Endothelial cell of umbilical vein (primary cell): ENCODE measurements around the gene SLC23A2. TPM values are rescaled to one million over a fixed set of nuclear protein-coding genes. Genes with fewer than 3 reads are reported as not detected.

ENCODE experiments used
- BruUV-seq: library from RNA; stranded (reverse); fragments of 400-500 nt; replicated peaks from 2 replicates; lab custom pipeline; 2021; lab: Mats Ljungman, UMichigan
- CTCF ChIA-PET: fragments of 300-600, 350-600 bp; sonication (Branson Sonifier 250); formaldehyde crosslinking; loops from one replicate; lab custom pipeline; 2021; ENCODE audit warnings: antibody characterized with exemption, inconsistent platforms; lab: Charles Lee
- POLR2A ChIA-PET: fragments of 300-600, 350-600 bp; sonication (Branson Sonifier 250); formaldehyde crosslinking; loops from one replicate; lab custom pipeline; 2021; ENCODE audit warnings: antibody characterized with exemption, inconsistent platforms; lab: Charles Lee
- DNase-seq: peaks from one replicate; pipeline ENCODE4 v3.0.0-alpha.2; 2011; ENCODE audit warnings: low read depth, low spot score
- FAIRE-seq: peaks from 2 replicates; lab custom pipeline; 2011; peaks lifted over from hg19 to GRCh38; lab: Jason Lieb, UNC
- H2AFZ ChIP-seq: 2 replicates; pipeline ENCODE4 v1.6.0; 2012; ENCODE audit warnings: low read depth, low read length, control low read depth, inconsistent platforms
- H3K27ac ChIP-seq: 2 replicates; pipeline ENCODE4 v1.5.1; 2011; ENCODE audit warnings: low read depth, mild to moderate bottlenecking, control low read depth, low read length, moderate library complexity; ENCODE audit not compliant: insufficient read depth
- H3K27me3 ChIP-seq, 2 experiments: 2 replicates each; pipeline versions ENCODE4 v1.6.0 to v1.6.1; 2011; ENCODE audit warnings: low read length in 2 of 2, mixed read lengths in 1 of 2; ENCODE audit not compliant: control insufficient read depth in 2 of 2, insufficient read depth in 2 of 2
- H3K36me3 ChIP-seq, 2 experiments: 2 replicates in 1 of 2; 3 replicates in 1 of 2; pipeline ENCODE4 v1.5.1; 2011; ENCODE audit warnings: low read length in 2 of 2, mild to moderate bottlenecking in 1 of 2, moderate library complexity in 1 of 2; ENCODE audit not compliant: control insufficient read depth in 2 of 2, insufficient read depth in 2 of 2; ENCODE audit errors: extremely low read depth in 1 of 2
- H3K4me1 ChIP-seq: 3 replicates; pipeline ENCODE4 v1.5.1; 2011; ENCODE audit warnings: mild to moderate bottlenecking, low read length; ENCODE audit not compliant: control insufficient read depth, insufficient read depth; ENCODE audit errors: extremely low read depth
- H3K4me2 ChIP-seq: 2 replicates; pipeline ENCODE4 v1.6.1; 2011; ENCODE audit warnings: low read length, control low read depth, mixed read lengths; ENCODE audit not compliant: insufficient read depth
- H3K4me3 ChIP-seq, 3 experiments: fragments of 200-600 bp in 1 of 3; sonication (generic), shearing (Covaris generic) in 1 of 3; replicated peaks in 1 of 3; 2 replicates each; pipeline ENCODE4 v1.5.1; 2011 to 2016; ENCODE audit warnings: control low read depth in 3 of 3, low read length in 3 of 3, mild to moderate bottlenecking in 2 of 3, inconsistent platforms in 1 of 3, low read depth in 1 of 3, moderate library complexity in 1 of 3; ENCODE audit not compliant: insufficient read depth in 1 of 3
- H3K79me2 ChIP-seq: 2 replicates; pipeline ENCODE4 v1.6.0; 2012; ENCODE audit warnings: low read length, inconsistent platforms; ENCODE audit not compliant: control insufficient read depth, insufficient read depth
- H3K9ac ChIP-seq: replicated peaks from 2 replicates; pipeline ENCODE3; 2011; ENCODE audit warnings: low read length, control low read depth; ENCODE audit not compliant: insufficient read depth; ENCODE audit errors: extremely low read depth
- H3K9me1 ChIP-seq: replicated peaks from 3 replicates; pipeline ENCODE4 v1.6.0; 2011; ENCODE audit warnings: mild to moderate bottlenecking, low read length; ENCODE audit not compliant: control insufficient read depth, insufficient read depth; ENCODE audit errors: extremely low read depth
- H3K9me3 ChIP-seq: replicated peaks from 2 replicates; pipeline ENCODE4 v1.5.1; 2012; ENCODE audit warnings: low read length, inconsistent platforms; ENCODE audit not compliant: control insufficient read depth, insufficient read depth
- H4K20me1 ChIP-seq: replicated peaks from 2 replicates; pipeline ENCODE3; 2011; ENCODE audit warnings: mild to moderate bottlenecking, low read length; ENCODE audit not compliant: control insufficient read depth, insufficient read depth; ENCODE audit errors: extremely low read depth
- EZH2 ChIP-seq: IDR thresholded peaks from 2 replicates; pipeline ENCODE4 v1.6.1; 2012; ENCODE audit warnings: borderline replicate concordance, low read depth, mild to moderate bottlenecking, moderate library complexity, low read length, inconsistent platforms; ENCODE audit not compliant: severe bottlenecking
- FOS ChIP-seq: IDR thresholded peaks from 2 replicates; pipeline ENCODE4 v1.6.1; 2011; ENCODE audit warnings: mild to moderate bottlenecking, low read length, moderate library complexity, borderline replicate concordance; ENCODE audit not compliant: insufficient read depth
- GATA2 ChIP-seq: IDR thresholded peaks from 2 replicates; pipeline ENCODE4 v1.7.0; 2011; ENCODE audit warnings: low read depth, mild to moderate bottlenecking, moderate library complexity, mixed read lengths, low read length; ENCODE audit not compliant: insufficient read length, insufficient read depth
- JUN ChIP-seq: IDR thresholded peaks from 2 replicates; pipeline ENCODE4 v1.6.1; 2011; ENCODE audit warnings: borderline replicate concordance, low read depth; ENCODE audit not compliant: insufficient read length, insufficient read depth
- MYC ChIP-seq: IDR thresholded peaks from one replicate; pipeline ENCODE4 v1.6.1; 2011; ENCODE audit warnings: mild to moderate bottlenecking, low read depth, low read length
- POLR2A ChIP-seq: IDR thresholded peaks from 2 replicates; pipeline ENCODE4 v1.6.1; 2012; ENCODE audit warnings: low read depth, mild to moderate bottlenecking, control low read depth, low read length
- POLR2AphosphoS5 ChIP-seq: IDR thresholded peaks from 2 replicates; pipeline ENCODE4 v1.6.1; 2012; ENCODE audit warnings: low read depth, mild to moderate bottlenecking, control low read depth, low read length, moderate library complexity; ENCODE audit not compliant: insufficient read depth
- dilution Hi-C: fragments of 300-500 bp; cut with MboI; formaldehyde crosslinking; loops from one replicate; pipeline ENCODE4 v1.15.0; 2019; ENCODE audit warnings: low sequenced_read_pairs; ENCODE audit not compliant: extremely low pct_ligation_motif_present
- intact Hi-C: fragments of 100-400 bp; cut with micrococcal nuclease; formaldehyde crosslinking; loops from one replicate; pipeline ENCODE4 v1.10.0; 2022
- polyA plus RNA-seq, 4 experiments: library from polyadenylated mRNA; depleted of rRNA in 3 of 4; stranded (reverse) in 3 of 4; unstranded in 1 of 4; fragments of >200 nt; gene quantifications; 2 replicates each; pipeline versions ENCODE4 v1.2.1 to v1.2.3, GENCODE V29; 2011 to 2012; ENCODE audit warnings: missing spikeins in 1 of 4
- total RNA-seq: library from RNA; stranded (reverse); gene quantifications from 2 replicates; pipeline ENCODE4 v1.2.3, GENCODE V29; 2021
- TF ChIP-seq, protein P1 (sequence below), 2 donors: IDR thresholded peaks; 1 replicate in 1 of 2; 2 replicates in 1 of 2; pipeline ENCODE4 v1.5.1; 2011; ENCODE audit warnings: low read length in 2 of 2, mild to moderate bottlenecking in 2 of 2, moderate library complexity in 2 of 2, control low read depth in 1 of 2, inconsistent platforms in 1 of 2, low read depth in 1 of 2; ENCODE audit not compliant: insufficient read depth in 1 of 2; ENCODE audit errors: extremely low read depth in 1 of 2
- TF ChIP-seq, protein P2 (sequence below): IDR thresholded peaks from 2 replicates; pipeline ENCODE4 v1.6.1; 2011; ENCODE audit not compliant: insufficient read depth, insufficient read length

The SLC23A2 gene
- total and polyA plus RNA-seq, 2 donors (not counting 3 experiments of a cell fraction or from before 2014, with no cell fraction given): 24.4 to 24.5 TPM

- FAIRE-seq (no peak), DNase-seq (no peak)
- Histone ChIP-seq H2AFZ (no peak overlapping the region), H3K79me2 (no peaks in the 10 kb centered on the region), H3K27me3 (peaks cover 0 to 1% of the 10 kb centered on the region in 2 experiments), H3K4me2 (no peak overlapping the region), H4K20me1 (no peaks in the 10 kb centered on the region), H3K36me3 (no peaks in the 10 kb centered on the region), H3K4me3 (no peak overlapping the region), H3K27ac (no peak overlapping the region), H3K4me1 (no peaks in the 10 kb centered on the region), H3K9me1 (no peaks in the 10 kb centered on the region), H3K9ac (no peak overlapping the region), H3K9me3 (no peaks in the 10 kb centered on the region)
- BruUV-seq: no TSS peak
- TF ChIP-seq POLR2A (no peak), MYC (no peak), FOS (no peak), EZH2 (no peak), GATA2 (no peak), POLR2AphosphoS5 (no peak), JUN (no peak)
- TF ChIP-seq, protein P1, sequence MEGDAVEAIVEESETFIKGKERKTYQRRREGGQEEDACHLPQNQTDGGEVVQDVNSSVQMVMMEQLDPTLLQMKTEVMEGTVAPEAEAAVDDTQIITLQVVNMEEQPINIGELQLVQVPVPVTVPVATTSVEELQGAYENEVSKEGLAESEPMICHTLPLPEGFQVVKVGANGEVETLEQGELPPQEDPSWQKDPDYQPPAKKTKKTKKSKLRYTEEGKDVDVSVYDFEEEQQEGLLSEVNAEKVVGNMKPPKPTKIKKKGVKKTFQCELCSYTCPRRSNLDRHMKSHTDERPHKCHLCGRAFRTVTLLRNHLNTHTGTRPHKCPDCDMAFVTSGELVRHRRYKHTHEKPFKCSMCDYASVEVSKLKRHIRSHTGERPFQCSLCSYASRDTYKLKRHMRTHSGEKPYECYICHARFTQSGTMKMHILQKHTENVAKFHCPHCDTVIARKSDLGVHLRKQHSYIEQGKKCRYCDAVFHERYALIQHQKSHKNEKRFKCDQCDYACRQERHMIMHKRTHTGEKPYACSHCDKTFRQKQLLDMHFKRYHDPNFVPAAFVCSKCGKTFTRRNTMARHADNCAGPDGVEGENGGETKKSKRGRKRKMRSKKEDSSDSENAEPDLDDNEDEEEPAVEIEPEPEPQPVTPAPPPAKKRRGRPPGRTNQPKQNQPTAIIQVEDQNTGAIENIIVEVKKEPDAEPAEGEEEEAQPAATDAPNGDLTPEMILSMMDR (IDR thresholded peaks at IDR 0.05; ENCODE audit: extremely low read depth in 1 of 2, insufficient read depth in 1 of 2, low read depth in 1 of 2, low read length in 2 of 2): no peak
- TF ChIP-seq, protein P2, sequence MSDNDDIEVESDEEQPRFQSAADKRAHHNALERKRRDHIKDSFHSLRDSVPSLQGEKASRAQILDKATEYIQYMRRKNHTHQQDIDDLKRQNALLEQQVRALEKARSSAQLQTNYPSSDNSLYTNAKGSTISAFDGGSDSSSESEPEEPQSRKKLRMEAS: no peak
- intact Hi-C loops: no loop called here
- POLR2A ChIA-PET: no interaction called here
- dilution Hi-C loops: no loop called here
- CTCF ChIA-PET: interaction anchor here (1.6 kb wide), 1 partner anchor 9 kb away, joined by 4 read pairs; no protein-coding TSS in a partner anchor
Measured at GRCh38 chr20:5039889-5040288, 38.6 kb upstream of the SLC23A2 start.
